SK-N-MC (cell line): ENCODE measurements around the gene PLEKHA5.

Experiments
- DNase-seq: peaks from one replicate; pipeline ENCODE4 v3.0.0-alpha.2; 2011; ENCODE audit warnings: low read depth, low spot score
- H3K27ac ChIP-seq: fragments of 200-600 bp; sonication (generic); 2 replicates; pipeline ENCODE4 v1.5.1; 2016; ENCODE audit warnings: mixed run types
- H3K36me3 ChIP-seq: fragments of 200-600 bp; sonication (generic); 2 replicates; pipeline ENCODE4 v1.6.1; 2017; ENCODE audit warnings: antibody characterized with exemption, low read length, mixed read lengths; ENCODE audit not compliant: insufficient read depth
- H3K4me3 ChIP-seq: fragments of 200-600 bp; sonication (generic); 2 replicates; pipeline ENCODE4 v1.5.1; 2016
- H3K9ac ChIP-seq: fragments of 200-600 bp; sonication (generic); 2 replicates; pipeline ENCODE4 v1.8.0; 2017; ENCODE audit warnings: mixed run types, mixed read lengths; ENCODE audit not compliant: insufficient read length
- H3K9me3 ChIP-seq: fragments of 200-600 bp; sonication (generic); 2 replicates; pipeline ENCODE4 v1.6.1; 2017; ENCODE audit warnings: low read depth, mild to moderate bottlenecking, antibody characterized with exemption, low read length, moderate library complexity, mixed read lengths
- EZH2 ChIP-seq: fragments of 200-600 bp; sonication (generic); IDR thresholded peaks from one replicate; pipeline ENCODE4 v1.6.1; 2017; ENCODE audit warnings: antibody characterized with exemption
- FOXP2 ChIP-seq: optimal IDR thresholded peaks from 2 replicates; pipeline ENCODE3; 2011; ENCODE audit warnings: mild to moderate bottlenecking, moderate library complexity; ENCODE audit not compliant: insufficient read depth; ENCODE audit errors: extremely low read length, control extremely low read depth
- POLR2AphosphoS5 ChIP-seq: IDR thresholded peaks from 2 replicates; pipeline ENCODE4 v1.6.1; 2012; ENCODE audit warnings: mild to moderate bottlenecking, low read depth, low read length, borderline replicate concordance

PLEKHA5 gene

DNA sequence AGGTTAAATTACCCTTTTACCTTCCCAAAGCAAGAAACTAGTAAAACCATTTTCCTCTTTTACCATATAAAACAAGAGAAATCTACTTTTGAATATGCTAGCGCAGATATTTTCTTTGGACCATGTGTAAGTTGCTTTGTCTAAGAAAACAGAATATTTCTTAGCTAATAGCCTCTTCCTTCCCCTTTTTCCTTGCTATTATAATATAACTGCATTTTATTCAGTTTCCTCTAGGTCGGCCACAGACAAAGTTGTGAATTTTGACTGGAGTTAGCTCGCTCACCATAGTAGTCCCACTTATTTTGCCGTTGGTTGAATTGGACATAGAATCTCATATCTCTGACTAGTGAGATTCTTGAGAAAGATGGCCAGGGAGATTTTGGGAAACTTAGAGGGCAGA lies 115.6 kb downstream of the PLEKHA5 start:
- no peaks in the 10 kb centered on the region for H3K9me3 ChIP-seq
- DNase-seq, result no peak
- H3K4me3 ChIP-seq, result no peak overlapping the region
- TF ChIP-seq POLR2AphosphoS5 (no peak), EZH2 (no peak), FOXP2 (no peak)
- peak overlapping the region; percentile 96 for H3K27ac ChIP-seq
- no peak overlapping the region for H3K9ac ChIP-seq
- H3K36me3 ChIP-seq, result no peaks in the 10 kb centered on the region

DNA sequence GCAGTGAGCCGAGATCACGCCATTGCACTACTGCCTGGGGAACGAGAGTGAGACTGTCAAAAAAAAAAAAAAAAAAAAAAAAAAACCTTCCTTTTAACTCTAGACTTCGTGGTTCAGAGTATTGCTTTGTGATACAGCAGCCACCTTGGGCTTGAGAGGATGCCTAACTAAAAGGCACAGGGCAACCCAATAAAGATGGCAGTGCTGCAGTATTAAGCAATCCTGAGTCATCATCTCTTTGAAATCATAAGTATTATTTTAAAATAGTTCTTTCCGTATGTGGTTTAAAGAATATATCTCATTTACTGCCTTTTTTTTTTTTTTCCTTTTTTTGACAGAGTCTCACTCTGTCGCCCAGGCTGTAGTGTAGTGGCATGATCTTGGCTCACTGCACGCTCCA lies 116.1 kb downstream of the PLEKHA5 start:
- no peaks in the 10 kb centered on the region for H3K9me3 ChIP-seq
- no peak overlapping the region for H3K27ac ChIP-seq
- H3K4me3 ChIP-seq, result no peak overlapping the region
- H3K9ac ChIP-seq, result no peak overlapping the region
- DNase-seq, result no peak
- no peaks in the 10 kb centered on the region for H3K36me3 ChIP-seq
- TF ChIP-seq POLR2AphosphoS5, result no peak
- no peak for TF ChIP-seq EZH2
- no peak for TF ChIP-seq FOXP2

DNA sequence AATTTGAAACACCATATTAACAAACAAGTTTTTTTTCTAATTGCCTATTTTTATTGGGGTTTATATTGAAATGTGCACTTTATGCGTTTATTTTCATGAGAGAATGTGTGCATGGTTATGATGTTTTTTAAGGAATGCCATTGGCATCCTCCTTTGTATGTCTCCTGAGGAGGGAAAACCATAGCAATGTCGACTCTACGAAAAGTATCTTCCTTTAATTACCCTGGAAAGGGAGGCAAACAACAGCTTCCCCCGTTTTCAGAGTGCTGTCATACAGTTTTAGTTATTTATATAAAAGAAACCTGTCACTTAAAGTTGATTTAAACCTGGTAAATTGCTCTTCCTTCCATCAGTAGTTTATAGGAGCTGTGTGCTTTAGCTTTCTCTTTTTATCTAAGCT lies 117.4 kb downstream of the PLEKHA5 start:
- Histone ChIP-seq H3K36me3 (no peaks in the 10 kb centered on the region), H3K9me3 (no peaks in the 10 kb centered on the region), H3K9ac (no peak overlapping the region), H3K4me3 (peak overlapping the region; percentile 26; the same call in 1 of the 2 replicates), H3K27ac (peak overlapping the region; percentile 30)
- no peak for DNase-seq
- TF ChIP-seq POLR2AphosphoS5 (no peak), FOXP2 (no peak), EZH2 (no peak)

DNA sequence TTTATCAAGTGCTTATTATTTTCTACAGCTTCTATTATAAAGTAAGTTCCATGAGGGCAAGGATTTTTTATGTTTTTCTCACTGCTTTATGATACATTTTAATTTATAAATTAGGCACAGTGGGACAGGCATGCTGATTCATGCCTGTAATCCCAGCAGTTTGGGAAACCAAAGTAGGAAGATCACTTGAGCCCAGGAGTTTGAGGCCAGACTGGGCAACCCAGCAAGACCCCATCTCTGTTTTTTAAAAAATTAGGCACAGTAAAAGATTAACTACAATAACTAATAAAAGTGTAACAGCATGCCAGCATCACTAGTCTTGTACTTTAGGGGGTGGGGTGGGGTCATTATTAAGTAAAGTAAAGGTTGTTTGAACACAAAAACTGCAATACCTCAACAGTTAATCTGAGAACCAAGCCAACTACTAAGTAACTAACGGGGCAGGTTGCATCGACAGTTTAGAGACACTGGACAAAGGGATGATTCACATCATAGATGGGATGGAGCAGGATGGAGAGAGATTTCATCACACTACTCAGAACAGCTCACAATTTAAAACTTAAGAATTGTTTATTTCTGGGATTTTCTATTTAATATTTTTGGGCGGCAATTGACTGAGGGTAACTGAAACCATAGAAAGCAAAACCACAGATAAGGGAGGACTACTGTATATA lies 119.5 kb downstream of the PLEKHA5 start:
- Histone ChIP-seq H3K27ac (no peak overlapping the region), H3K9me3 (no peaks in the 10 kb centered on the region), H3K36me3 (no peaks in the 10 kb centered on the region), H3K4me3 (no peak overlapping the region), H3K9ac (no peak overlapping the region)
- DNase-seq, result no peak
- TF ChIP-seq FOXP2 (no peak), POLR2AphosphoS5 (no peak), EZH2 (no peak)

DNA sequence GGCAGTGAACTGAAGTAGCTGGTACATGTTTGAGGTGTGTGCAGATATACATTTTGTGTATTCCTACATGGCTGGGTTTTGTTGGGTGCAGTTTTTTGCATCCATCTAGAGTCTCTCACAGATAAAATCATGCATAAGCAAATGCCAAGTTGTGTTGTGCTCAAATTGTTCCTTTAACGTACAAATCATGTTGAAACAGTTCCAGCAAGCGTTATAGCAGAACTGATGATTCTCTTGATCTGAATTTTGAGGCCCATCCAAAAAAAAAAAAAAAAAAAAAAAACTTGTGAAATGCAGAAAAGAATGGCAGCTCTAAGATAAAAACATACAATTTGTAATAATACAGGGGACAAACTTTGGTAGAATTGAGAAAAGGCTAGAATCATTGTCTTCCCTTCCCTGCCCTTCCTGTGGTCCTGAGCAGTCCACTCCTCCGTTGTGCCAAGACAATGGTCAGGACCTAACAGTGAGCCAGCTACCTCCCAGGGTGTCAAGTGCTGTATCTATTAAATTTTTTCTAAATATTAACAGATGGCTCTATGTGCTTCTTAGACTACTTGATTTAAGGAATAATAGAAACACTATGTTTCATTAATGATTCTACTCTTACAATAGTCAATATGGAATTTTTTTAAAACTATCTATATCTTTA lies 122.1 kb downstream of the PLEKHA5 start:
- TF ChIP-seq FOXP2 (no peak), POLR2AphosphoS5 (no peak), EZH2 (no peak)
- no peak overlapping the region for H3K9ac ChIP-seq
- no peaks in the 10 kb centered on the region for H3K36me3 ChIP-seq
- DNase-seq, result no peak
- H3K4me3 ChIP-seq, result no peak overlapping the region
- peak overlapping the region; percentile 10; the same call in 1 of the 2 replicates for H3K27ac ChIP-seq
- H3K9me3 ChIP-seq, result no peaks in the 10 kb centered on the region

DNA sequence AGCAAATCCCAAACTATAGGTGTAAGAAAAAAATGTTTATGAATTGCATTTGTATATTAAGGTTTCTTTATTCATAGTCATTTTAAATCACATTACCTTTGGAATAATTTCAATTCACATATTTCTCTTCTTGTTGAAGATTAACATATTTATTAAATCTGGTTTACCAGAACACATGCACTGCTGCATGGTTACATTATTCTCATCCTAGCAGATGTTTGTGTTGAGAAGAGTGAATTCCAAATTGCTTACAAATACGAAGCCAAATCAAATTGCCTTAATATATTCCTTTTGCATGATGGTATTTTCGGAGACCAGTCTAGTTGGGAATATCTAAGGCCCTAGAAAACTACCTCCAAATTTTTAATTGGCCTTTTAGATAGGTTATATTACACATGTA lies 130.6 kb downstream of the PLEKHA5 start:
- H3K36me3 ChIP-seq, result no peaks in the 10 kb centered on the region
- TF ChIP-seq POLR2AphosphoS5 (no peak), FOXP2 (no peak), EZH2 (no peak)

DNA sequence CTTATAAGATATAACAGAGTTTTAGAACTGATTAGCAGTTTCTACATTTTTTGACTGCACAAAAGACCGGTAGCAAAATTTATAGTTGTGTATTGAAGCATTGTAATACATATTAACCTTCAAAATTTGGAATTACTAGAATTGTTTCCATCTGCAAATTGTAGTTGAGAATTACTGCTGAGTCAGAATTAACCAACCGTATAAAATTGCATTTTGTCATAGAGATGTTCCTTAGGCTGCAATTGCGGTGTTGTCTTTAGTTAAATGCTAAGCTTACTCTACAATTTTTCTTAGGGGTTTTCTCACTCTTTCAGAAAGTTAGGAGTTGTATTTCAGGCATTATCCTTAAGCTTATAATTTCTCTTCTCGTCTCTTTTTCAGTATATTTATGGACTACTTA lies 132.2 kb downstream of the PLEKHA5 start:
- DNase-seq, result no peak
- H3K9me3 ChIP-seq, result no peaks in the 10 kb centered on the region
- TF ChIP-seq FOXP2, result no peak
- no peak; the same call in 1 of the 2 replicates for TF ChIP-seq POLR2AphosphoS5
- TF ChIP-seq EZH2, result no peak
- H3K4me3 ChIP-seq, result no peak overlapping the region; the same call in 1 of the 2 replicates
- H3K27ac ChIP-seq, result peak overlapping the region; percentile 43; the same call in 1 of the 2 replicates
- no peak overlapping the region for H3K9ac ChIP-seq
- H3K36me3 ChIP-seq, result no peaks in the 10 kb centered on the region

More for the DNA sequence above, 130.6 kb downstream of the PLEKHA5 start:
- DNase-seq, result no peak
- H3K9me3 ChIP-seq, result no peaks in the 10 kb centered on the region
- no peak overlapping the region for H3K27ac ChIP-seq
- H3K9ac ChIP-seq, result no peak overlapping the region
- H3K4me3 ChIP-seq, result no peak overlapping the region

DNA sequence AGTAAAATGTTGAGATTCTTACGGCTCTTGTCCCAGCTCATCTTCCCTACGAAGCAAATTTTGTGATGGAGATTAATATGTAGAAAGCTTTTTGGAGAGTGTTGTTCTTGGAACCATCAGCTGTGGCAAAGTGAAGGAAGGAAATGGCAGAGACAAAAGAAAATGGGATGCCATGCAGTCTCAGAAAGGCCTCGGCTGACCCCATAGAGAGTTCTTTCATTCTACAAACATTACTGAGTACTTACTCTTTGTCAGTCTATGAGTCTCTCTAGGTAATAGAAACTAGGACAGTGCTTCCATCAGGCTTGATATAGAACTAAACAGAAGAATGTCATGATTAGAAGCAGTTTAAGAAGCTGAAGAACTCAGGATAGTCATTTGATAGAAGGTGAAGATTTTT lies 134.1 kb downstream of the PLEKHA5 start:
- H3K4me3 ChIP-seq, result no peak overlapping the region
- no peak overlapping the region for H3K27ac ChIP-seq
- TF ChIP-seq FOXP2, result no peak
- TF ChIP-seq EZH2, result no peak
- no peak for TF ChIP-seq POLR2AphosphoS5
- H3K9me3 ChIP-seq, result no peaks in the 10 kb centered on the region
- no peak overlapping the region for H3K9ac ChIP-seq
- no peaks in the 10 kb centered on the region for H3K36me3 ChIP-seq
- no peak for DNase-seq
